GM18873 (cell line): Measurements from ENCODE around the gene SMPD3.

Experiments used
- ATAC-seq: cut with Tn5 transposase; IDR thresholded peaks from one replicate; pipeline ENCODE4 v1.9.1; 2021; ENCODE audit warnings: mild to moderate bottlenecking, moderate library complexity, moderate number of reproducible peaks; ENCODE audit not compliant: unreplicated experiment, low FRiP score

Gene SMPD3

DNA sequence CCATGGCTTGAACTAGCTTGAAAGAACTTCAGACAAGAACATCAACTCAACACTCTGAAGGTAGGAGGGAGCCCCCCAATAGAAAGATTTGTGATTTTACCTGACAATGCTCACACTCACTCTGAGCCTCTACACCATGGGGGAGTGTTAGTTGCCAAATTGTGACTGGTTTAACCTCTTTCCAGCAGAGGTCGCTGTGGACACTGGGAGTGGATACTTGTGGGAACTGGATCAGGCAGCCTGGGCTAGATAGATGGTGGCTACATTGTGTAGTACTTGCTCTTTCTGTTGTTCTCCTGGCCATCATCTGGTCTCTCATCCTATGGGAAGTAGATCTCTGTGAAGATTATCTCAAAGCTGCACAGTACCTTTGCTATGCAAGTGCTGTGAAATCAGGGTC, 2.9 kb downstream of the SMPD3 start:
- no peak for ATAC-seq

DNA sequence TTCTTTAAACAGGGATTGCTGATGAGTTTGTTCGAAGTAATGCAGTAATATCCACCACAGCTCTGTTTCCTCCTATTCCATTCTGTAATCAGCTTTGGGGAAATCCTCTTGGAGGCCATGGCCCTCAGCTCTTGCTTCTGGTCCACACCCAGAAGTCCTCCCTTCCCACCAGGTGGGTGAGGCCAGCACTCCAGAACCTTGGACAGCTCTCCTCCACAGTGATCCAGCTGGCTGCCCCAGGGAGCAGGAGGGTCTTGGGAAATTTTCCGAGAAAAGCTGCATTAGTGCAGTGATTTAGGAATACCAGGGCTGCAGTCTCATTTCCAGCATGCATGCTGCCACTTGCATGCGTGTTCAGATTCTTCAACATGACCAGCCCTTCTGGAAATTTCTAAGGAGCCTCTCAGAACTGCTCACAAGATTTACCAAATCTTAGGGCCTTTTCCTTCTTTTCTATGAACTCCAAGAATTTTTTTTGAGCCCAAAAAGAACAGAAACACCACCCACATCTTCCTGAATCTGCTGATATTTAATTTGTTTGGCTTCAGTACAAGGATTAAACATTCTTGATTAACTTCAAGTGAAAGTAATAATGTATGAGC, 4.2 kb downstream of the SMPD3 start:
- ATAC-seq = no peak

DNA sequence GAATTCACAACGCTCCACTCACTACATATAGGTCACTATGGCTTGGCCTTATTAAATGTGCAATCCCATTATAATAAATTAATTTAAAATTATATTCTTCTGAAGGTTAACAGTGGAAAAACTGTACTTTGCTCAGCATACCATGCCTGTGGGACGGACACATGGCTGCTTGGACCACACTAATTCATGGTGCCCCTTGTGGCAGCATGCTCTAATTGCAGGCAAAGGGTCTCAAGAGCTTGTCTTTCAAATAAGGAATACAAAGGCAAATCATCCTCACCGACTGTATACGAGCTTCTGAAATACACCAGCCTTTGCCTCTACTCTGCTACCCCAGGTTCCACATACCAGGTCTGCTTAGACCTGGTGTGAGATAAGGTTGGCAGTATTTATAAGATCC, 11.7 kb downstream of the SMPD3 start:
- no peak for ATAC-seq

DNA sequence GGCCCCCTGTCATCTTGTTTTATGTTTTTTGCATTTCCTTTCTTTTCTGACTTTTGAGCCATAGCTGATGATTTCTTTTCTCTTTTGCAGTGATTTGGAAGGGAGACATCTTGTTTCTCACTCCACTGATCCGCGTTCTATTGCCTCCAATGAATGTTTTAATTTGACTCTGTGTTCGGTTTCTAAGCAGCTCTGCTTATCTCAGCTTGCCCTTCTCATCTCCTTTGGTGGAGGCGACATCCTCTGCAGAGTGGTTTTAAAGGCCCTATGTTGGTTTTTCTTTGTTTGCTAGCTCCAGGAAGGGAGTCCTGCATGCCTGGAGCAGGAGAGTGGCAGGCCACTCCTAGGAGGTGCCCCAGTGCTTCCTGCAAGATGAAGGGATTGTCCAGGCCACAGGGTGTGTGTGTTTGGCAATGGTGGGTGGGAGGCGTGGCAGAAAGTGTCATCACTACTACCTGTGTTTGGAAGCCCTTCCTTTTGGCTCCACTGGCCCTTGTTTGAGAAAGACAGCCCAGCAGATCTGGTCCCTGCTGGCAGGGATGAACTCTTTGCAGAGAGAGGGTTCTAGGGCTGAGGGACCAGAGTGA, 13.6 kb downstream of the SMPD3 start:
- no peak for ATAC-seq

DNA sequence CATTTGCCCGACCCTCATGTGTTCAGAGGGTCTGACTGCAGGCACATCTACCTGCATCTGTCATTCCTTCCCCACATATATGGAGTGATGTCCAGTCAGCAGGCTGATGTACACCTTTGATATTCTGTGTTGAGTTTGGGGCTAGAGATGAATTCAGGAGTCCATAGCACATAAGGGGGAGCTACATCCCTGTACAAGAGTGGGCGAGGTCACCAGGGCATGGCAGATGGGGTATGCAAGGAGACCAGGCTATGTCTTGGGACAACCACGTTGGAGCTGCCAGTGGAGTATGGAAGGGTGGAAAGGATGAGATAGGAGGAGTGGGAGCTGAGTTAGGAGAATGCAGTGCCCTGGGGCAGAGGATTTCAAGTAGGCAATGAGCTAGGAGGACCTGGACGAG, 15.0 kb downstream of the SMPD3 start:
- ATAC-seq = no peak

DNA sequence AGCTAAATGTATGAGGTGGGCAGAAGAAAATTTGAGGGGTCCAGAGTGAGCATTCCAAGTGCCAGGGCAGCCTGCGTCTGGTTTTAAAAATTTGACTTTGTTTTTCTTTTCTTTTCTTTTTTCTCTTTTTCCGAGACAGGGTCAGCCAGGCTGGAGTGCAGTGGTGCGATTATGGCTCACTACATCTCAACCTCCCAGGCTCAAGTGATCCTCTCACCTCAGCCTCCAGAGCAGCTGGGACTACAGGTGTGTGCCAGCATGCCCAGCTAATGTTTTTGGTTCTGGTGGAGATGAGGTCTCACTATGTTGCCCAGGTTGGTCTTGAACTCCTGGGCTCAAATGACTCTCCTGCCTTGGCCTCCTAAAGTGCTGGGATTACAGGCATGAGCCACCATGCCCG, 15.6 kb downstream of the SMPD3 start:
- ATAC-seq = no peak

DNA sequence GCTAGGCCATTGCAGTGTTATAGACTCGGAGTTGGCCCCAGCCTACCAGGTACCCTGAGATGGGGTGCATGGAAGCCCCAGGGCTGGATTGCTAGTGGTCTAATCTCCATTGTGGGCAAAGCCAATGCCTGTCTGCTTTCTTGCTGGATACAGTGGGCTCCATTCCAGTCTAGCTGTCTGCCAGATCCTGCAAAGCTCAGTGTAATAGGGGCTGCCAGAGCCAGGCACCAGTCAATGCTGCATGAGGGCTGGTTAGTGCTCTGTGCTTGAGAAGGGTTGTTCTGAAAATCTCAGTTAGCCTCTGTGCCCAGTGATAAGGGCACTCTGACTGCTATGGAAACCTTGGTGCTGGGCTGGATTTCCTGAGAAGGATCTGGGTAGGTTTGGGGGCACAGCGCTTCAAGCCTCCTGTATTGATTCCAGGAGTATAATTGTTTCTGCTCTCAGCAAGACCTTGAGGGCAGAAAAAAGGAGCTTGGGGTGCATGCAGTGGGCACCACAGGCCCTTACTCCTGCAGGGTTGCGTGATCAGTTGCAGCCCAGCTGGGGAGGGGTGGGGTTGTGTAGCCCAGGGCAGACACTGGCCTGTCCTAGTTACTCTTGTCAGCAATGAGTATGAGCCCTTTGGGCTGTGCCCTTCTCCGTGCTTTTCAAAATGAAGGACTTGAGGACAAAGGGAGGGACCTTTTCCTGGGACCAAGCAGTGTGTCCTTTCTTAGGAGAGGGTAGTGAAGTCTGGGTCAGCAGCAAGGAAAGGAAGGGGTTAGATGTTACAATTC, 19.0 kb downstream of the SMPD3 start:
- ATAC-seq = no peak

DNA sequence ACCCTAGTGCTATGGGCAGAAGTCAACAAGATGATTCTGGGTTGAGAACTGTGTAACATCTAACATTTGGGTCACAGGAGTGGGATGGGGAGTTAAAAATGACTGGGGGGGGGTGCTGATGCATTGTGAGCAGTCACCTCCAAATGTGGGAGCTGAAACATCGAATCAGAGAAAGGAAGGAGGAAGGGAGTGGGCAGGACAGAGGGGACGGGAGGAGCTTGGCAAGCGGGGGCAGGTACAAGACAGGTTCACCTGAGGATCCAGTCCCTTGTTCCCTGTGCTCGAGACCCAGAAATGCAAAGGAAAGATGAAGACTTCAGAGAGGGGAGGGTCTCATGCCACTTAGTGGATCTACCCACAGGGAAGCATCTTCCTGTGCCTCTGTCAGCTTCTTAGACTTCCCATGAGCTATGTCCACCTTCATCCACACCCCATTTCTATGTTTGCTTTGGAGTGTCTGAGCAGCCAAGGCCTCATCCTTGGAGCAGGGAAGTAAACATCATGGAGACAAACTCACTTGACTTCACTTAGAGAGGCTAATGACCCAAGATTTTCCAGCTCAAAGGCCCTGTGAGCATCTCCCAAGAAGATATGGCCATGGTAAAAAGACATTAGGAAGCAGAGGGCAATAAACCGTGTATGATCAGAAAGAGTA, 20.5 kb downstream of the SMPD3 start:
- ATAC-seq = no peak

DNA sequence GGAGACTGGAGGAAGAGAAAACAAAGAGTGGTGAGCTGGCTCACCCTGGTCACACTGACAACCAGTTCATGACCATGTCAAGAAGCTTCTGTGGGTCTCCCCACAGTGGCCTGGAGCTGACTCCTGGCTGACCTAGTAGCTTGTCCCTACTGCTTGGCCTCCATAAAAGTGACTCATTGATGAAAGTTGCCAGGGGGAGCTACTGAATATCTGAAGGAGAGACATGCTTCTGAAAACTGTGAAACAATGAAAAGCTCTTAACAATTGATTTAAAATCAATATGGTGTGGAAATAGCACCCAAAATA, 22.0 kb downstream of the SMPD3 start:
- no peak for ATAC-seq

DNA sequence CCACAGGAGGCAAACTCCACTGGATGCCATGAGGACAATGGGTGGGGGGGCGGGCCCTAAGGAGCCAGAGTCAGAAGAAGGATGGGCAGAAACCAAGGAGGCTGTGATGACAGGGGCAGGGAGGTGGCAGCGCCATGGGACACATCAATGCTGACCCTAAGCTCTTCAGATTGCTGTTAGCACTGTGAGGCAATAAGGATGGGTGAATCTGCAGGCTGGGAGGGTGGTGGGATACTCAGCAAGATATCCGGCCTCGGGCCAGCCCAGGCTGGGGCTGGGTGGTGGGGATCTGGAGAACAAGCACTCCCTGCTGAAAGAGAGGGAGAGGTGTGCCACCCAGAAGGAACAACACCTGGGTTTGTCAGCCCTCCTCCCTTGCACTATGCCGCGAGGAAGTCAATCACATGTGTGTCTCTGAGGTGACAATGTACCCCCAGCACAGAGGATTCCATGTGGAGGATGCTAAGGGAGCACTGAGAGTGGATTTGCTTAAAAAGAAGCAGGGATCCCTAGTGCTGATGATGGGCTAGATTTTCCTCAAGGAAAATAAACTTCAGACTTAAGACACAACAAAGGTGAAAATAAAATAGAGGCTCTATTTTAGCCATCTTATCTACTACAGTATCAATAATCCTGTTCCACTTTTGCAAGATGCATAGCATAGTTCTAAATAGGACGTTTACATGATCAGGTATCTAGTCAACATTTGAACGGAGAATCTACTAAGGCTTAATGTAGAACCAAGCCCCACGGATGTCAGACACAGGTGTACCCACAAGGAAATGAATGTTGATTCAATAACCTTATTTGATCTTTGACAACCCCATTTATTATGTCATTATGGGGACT, 22.6 kb downstream of the SMPD3 start:
- ATAC-seq = no peak

DNA sequence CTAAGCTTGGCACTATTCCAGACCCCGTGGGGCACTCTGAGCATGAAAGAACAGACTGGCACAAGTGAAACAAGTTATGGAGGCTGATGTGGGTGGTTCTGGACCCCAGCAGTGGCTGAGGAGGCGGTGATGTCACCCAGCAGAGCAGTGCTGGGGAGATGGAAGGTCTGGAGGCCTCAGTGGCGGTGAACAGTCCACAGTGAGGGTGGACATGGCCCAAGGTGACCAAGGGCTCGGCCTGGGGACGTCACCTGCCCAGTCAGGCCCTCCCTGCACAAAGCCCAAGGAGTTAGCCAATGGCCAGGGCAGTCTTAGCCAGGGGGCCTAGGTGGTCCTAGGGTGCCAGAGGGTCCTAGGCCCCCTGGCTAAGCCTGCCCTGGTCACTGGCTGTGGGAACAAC, 24.5 kb downstream of the SMPD3 start:
- no peak for ATAC-seq

DNA sequence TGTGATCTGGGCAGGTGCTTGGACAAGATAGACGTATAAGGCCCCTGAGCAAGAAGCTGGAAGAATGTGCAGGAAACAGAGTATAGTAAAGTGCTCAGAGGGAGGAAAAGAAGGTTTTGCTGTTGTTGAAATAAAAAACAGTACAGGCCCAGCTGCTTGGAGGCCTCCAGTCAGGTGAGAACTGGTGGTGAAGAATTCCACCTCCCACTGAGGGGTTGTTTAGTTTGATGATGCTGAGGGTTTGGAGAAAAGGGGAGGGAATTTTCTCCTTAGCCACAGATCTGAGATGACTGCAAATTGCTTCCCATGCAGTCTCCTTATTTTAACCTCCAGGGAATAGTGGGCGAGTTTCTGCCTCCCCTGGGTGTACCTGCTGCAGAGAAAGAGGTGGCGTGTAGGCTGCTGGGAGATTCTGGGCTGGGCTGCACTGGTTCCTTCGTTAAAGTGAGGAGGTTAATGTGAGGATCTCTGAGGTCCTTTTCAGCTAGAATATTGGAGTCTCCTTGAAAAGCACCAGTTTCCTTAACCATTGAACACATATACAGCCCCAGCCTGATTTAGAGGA, 25.8 kb downstream of the SMPD3 start:
- ATAC-seq = no peak

DNA sequence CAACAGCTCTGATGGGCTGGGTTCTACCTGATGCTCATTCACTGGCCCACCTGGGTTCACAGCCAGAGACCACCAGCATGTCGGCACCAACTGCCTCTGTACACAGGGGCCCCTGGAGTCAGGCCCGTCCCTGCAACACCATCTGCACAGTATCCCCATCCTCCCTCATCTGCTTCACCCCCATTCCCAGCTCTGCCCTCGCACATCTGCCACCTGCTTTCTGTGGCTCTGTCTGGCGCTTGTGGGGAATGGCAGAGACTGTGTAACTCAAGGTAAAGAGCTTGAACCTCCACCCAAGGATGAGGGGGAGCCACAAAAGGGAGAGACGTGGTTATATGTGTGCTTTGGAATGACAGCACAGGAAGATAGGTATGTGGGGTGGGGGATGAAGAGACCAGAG, 27.2 kb downstream of the SMPD3 start:
- ATAC-seq = no peak

DNA sequence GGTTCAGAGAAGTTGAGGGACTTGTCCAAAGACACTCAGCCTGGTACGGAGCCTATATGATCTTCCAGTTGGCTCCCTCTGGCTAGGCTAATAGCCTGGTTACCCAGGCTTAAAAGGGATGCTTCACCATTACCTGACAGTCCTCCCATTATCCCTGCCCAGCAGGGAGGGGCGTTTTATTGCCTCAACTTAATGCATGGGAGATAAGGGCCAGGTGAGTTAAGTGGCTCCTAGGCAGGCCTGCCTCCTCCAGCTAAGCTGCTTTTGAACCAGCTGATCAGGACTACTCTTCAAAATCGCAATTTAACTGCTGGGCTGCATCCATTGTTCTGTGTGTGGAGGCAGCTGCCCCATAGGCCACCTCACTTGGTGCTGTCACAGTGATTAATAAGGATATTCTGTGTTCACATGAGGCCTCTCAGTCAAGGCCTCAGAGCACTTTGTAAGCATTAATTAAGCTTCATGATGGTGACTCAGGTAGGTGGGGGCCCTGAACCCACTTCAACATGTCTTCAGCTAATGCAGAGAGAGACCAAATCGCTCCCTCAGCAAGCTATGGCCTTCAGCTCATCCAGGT, 27.9 kb downstream of the SMPD3 start:
- ATAC-seq = no peak

DNA sequence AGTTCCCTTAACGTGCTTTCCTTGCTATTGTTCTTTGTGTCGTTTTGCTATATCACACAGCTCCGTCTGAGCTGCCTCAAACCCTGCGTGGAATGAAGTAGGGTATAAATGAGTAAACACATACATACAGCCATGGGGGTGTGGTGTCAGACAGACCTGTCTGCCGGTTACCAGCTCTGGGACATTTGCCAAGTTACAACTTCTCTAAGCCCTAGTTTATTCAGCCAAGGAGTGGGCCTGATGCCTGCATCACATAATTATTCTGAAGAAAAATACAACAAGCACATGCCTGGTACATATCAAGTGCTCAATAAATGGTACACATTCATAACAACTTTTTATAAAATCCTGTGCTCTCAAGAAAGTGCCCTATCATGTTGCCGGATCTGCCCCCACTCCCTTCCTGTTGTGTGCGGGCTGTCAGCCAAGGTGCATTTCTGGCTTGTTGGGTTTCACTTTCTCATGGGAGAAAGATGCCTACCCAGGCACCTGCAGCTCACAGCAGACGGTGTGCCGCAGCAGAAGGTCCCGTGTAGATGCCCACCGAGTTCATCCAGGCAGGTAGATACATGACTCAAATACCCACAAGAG, 30.5 kb downstream of the SMPD3 start:
- ATAC-seq = no peak

DNA sequence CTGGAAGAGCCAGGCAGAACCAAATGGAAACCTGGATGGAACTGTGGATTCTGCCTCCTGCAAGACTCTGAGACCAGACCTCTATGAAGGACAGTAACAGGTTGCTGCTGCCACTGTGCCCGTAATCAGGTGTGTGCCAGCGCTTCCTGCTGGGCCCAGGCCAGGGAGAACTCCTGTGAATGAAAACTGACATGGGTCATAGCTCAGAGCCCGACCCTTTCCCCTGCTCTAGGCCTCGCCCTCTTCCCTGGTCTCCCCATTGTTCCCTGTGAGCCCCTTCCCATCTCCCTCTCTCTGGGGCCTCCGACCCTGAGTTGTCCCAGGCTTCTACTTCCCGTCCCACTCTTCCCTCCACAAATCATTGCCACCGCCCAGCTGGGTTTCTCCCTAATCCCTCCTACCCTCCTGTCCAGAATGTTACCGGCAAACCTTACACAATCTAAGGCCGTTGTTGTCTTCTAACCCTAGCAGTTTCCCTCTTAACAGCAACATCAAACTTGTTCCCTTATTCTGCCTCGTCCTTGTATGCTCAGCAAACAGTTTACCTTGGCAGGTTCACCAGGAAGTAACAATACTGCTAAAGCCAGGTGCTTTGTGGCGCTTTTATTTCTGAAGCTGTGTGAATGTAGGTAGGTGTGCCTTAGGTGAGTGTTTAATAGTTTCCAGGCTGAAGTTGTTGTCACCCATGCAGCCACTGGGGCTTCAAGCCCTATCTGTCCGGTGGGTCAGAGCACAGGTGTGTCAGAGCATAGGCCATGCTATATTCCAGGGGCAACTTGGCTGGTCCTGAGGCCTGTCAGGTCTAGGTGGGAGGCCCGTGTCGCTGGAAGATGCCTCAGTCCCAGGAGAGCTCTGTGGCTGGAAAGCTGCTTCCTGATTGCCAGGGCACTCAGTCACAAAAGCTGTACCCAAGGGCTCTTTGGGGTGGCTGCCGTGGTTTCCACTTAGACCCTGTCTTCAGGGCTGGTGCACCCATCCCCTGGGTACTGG, 32.0 kb downstream of the SMPD3 start:
- no peak for ATAC-seq

DNA sequence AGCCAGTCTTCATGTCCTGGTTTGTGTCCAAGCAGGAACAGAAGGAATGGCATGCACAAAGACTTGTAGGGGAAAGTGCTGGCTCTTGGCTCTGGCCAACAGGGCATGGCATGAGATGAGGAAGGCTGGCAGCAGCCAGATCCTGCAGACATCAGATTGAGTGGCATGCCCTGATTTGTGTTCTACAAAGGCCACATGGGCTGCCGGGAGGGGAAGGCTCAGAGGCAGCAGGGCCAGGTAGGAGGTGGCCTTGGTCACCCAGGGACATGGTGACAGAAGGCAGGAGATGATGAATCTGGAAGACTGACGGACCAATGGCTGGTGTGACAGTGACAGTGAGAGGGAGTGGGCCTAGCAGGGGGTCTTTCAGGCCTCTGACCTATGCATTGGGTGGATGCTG, 33.7 kb downstream of the SMPD3 start:
- no peak for ATAC-seq

DNA sequence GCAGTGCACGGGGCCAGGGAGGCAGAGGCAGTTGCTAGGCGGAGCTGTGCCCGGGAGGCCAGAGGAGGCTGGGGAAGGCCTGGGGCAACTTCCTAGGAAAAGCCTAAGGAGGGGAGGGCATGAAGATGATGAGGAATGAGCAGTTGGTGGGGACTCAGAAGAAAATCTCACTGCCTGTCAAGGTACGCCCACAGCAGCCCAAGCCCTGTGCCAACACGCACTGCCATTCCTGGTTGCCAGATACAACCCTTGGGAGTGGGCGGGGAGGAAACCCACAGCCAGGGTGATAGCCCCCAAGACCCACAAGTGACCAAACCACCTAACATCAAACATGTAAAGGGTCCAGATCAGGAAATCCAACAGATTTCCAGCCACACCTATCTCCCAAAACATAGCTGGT, 36.2 kb downstream of the SMPD3 start:
- ATAC-seq = no peak

DNA sequence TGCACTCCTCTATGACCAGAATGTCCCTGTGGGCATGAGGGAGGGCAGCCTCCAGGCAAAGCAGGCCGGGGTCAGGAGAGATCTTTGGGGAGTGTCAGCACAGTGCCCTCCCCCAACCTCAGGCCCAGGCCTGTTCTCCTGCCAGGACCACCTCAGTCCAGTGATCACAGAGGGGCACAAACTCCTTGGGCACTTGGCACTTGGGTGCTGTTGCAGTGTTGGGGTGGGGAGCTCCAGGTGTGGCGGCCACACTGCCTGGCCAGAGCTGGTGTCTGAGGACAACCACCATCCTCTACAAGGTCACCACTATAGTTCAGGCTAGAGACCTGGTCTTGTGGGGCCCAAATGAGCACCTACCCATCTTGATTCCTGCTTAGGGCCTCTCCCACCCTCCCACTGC, 37.2 kb downstream of the SMPD3 start:
- no peak for ATAC-seq
